SKM-1 (cell line): ENCODE results near the gene WNK2.

Source experiments
- DNase-seq: peaks from one replicate; lab custom pipeline; 2025; ENCODE audit not compliant: unreplicated experiment; lab: John Stamatoyannopoulos, UW

Gene WNK2

GRCh38 chr9:93184432-93185265, 710 bp downstream of the WNK2 start:
- DNase-seq, result no peak

DNA sequence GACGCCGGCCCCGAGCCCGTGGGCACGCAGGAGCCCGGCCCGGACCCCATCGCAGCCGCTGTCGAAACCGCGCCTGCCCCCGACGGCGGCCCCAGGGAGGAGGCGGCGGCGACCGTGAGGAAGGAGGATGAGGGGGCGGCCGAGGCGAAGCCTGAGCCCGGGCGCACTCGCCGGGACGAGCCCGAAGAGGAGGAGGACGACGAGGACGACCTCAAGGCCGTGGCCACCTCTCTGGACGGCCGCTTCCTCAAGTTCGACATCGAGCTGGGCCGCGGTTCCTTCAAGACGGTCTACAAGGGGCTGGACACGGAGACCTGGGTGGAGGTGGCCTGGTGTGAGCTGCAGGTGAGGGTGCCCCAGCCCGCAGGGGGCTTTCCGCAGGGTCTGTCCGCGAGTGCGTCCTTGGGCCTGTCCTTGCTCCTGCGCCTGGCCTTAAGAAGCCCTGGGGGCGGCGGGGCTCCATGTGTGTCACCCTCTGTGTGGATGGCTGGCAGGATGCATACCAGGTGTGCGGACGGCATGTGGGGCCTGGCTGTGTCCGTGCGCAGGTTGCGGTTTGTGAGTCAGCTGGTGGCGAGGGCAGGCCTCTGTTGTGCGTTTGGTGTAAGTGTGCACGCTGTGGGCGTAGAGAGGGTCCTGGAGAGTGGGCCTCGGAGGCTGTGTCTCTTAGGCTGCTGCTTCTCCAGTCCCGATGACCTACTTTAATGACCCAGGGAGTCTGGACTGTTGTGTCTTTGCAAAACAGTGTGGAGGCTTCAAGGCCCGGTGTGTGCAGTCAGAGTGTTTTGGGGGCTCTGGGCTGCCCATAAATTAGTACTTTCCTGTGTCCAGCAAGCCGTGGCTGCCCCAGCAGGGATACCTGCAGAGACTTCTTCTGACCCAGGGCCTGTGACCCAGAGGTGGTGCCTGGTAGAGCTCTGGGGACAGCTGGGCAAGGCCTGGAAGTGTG, 1.6 kb downstream of the WNK2 start:
- DNase-seq, result no peak

DNA sequence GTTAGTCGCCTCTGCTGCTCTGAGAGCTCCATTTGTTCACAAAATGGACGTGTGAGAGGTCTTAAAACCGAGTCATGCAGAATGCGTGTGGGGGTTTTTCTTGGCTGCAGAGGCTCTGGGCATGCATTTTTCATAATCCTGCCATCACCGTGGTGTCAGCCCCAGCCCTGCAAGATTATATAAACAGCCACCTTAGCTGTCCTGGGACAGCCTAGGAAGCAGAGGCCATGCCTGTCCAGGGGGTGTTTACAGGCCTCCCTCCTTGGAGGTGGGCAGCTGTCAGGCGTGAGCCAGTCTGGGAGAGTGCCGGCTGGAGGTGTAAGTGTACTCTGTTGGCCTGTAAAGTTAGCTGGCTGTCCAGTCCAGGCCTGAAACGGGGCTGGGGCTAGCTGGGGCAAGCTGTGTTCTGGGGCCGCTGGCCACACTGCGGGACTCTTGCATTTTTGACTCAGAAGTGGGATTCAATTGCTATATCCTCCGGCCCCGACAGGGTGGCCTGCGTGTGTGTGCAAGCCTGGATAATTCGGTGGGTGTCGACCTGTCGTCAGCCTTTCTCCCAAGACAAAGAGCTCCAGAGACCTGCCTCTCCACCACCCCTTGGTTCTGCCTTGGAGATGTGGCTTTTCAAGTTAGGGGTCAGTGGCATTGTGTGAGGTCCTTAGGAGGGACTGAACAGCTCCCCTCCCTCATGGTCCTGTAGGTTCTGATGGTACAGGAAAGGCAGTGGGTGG, 2.4 kb downstream of the WNK2 start:
- DNase-seq, result no peak

DNA sequence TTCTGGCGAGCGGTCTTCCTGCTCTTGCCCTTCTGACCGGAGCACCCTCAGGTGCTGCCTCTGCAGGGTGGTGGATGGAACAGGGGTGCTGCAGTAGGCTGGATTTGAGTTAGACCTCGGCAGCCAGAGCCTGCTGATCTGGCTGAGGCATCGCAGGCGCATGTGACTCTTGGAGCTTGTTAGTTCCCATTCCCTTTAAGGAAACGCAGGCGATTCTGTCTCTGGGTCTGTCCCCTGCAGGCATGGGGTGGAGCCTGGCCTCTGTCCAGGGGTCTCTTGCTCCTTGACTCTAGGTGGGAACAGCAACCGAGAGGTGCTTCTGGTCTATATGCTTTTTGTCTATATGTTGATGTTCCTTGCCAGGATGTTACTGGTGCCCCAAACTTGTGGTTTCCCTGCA, 3.1 kb downstream of the WNK2 start:
- no peak for DNase-seq

- no peak for DNase-seq
Observed at GRCh38 chr9:93187574-93187973, 3.6 kb downstream of the WNK2 start.

DNA sequence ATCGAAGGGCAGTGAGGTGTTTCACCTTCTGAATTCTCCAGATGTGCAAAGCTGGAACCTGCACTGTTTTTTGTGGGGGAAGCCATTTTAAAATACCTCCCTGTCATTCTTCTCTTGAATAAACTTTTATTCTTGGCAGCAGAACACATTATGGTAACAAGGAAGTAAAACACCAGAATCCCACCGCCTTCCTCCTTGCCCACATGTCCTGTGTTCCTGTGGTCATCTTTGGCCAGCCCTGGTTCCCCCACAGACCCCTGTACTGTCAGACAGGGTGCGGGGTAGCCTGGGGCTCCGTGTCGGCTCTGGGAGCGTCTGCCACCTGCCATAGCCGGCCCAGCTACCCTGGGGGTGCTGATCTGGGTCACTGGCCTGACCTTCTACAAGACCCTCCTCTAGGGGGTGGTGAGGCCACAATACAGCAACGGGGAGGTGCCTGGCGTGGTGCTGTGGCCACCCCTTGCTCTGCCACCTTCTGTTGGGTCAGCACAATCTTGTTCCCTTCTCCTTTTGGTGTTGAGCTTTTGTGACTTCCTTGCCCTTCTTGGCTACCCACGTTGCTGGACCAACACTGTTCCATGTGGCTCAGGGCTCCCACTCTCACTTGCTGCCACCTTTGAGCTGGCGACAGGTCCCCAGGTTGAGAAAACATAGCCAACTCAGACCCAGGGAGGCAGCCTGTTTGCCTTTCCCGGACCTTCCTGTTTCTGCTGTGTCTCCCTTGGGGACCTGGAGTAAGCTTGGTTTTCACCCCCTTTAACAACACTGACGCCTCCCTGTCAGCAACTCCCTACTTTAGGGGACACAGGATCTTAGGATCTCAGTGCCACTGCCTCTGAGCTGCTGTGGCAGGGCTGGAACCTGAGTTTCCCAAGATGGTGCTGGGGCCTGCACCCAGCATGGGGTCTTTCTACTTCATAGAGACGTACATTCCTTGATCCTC, 4.8 kb downstream of the WNK2 start:
- DNase-seq, result no peak

DNA sequence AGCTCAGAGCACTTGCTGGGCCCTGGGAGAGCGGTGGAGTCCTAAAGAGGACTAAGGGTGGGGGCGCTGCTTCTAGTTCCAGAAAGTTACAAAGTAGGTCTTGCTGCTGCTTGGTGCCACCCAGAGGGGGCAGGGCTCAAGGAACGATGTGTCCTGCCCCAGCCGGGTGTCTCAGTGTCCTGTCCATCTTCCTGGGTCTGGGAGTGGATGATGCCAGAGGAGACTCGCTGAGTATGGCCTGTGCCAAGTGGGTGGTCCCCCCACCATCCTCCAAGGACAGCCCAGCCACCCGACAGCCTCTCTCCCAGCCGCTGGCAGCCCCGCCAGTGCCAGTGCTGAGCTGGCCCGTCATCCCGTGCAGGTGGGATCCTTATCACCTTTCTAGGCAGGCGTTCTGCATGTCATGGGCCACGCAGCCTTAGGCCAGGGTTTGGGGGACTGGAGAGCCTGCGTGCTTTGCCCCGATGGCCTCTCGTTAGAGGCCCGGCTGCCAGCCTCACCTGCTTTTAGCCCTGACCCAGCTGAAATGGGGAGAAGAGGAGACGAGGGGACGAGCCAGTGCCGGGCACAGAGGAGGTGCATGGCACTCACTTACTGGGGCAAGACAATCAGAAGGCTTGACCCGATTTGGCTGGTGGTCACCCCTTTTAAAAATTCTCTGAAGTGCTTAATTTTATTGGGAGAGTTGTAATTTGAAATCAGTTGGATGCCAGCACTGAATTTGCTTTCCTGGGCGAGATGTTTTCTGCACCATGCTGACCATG, 5.6 kb downstream of the WNK2 start:
- no peak for DNase-seq

DNA sequence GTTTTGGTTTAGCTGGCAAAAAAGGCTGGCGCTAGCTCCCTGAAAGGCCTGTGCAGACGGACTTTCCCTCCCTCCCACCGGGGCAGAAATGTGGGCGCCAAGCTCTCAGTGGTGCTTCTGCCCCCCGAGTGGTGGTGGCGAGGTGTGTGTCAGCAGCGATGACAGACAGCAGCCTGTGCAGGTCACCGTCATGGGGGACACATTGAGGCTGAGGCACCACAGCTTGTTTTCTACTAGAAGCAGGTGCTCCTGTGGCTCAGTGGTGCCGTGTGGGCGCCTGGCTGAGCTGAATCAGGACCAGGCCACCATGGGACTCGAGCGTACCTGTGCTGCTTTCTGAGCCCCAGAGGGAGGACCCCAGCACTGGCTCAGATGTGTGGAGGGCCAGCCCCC, 6.2 kb downstream of the WNK2 start:
- DNase-seq, result no peak

DNA sequence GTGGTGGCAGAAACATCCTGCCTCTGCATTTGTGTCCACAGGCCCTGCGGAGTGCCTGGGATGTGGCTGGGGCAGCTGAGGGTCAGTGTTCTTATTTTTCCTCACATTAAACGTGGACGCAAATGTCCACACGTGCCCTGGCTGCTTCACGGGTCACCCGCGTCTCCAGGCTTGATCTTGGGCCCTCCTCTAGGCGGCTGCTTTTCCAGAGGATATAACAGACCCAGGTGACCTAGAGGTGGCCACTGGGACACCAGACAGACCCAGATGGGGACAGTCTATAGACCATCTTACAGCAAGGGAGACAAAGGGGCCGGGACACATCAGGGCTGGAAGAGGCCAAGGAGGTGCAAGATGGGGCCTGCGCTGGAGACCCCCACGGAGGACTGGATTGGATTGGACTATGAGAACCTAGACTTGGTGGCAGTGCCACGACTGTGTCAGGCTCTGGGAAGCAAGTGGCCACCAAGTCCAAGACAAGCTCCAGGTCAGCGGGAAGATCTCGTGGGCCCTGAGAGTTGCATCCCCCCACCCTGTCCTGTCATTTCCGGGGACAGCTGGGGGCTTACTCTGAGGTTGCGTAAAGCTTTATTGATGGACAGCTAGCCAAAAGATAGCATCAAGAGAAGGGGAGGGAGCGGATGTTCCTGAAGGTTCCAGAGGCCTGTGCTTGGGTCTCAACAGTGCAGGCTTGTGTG, 6.9 kb downstream of the WNK2 start:
- no peak for DNase-seq

DNA sequence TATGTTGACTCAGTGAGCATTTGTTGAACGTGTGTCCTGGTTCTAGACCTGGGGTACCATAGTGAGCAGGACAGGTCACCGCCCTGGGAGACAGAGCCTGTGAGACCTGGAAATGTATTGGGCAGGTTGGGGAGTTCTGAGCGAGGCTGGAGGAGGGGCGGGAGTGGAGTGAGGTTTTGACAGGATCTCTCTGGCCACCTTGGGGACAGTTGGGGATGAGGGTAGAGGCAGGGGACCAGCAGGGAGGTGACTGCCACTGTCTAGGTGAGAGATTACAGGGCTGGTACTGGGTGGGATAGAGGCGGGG, 7.4 kb downstream of the WNK2 start:
- no peak for DNase-seq

GRCh38 chr9:93192721-93193387, 8.9 kb downstream of the WNK2 start:
- no peak for DNase-seq

DNA sequence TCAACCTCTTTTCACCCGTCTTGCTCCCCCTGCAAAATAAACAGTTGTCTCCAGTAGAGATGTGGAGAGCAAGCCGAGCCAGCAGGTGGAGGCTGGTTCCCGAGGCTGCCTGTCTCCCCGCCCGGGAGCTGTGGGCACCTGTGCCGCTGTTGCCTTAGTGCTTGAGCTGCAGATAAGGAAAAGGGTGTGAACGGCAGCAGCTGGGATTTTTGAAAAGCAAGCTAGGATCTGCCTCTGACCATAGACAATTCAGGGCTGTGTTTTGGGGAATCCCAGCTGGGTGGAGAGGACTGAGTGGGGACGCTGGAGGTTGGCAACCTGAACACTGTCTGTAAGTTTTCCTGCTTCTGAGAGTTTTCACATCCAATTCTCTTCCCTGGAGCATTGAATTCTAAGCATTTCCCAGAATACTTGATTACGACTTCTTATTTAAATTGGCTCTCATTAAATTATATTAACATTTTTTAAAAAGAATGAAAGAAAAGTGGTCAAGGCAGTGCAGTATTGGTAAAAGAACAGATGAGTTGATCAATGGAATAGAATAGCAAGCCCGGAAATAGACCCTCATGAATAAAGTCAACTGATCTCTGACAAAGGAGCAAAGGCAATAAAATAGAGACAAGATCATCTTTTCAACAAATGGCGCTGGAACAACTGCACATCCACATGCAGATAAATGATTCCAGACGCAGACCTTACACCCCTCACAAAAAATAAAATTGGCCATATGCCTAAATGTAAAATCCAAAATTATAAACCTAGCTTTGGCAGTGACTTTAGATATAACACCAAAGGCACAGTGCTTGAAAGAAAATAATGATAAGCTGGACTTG, 9.7 kb downstream of the WNK2 start:
- no peak for DNase-seq

GRCh38 chr9:93194221-93194625, 10.3 kb downstream of the WNK2 start:
- no peak for DNase-seq

GRCh38 chr9:93194641-93195040, 10.7 kb downstream of the WNK2 start:
- no peak for DNase-seq

- DNase-seq, result no peak
Observed at GRCh38 chr9:93196096-93197055, 12.4 kb downstream of the WNK2 start.

DNA sequence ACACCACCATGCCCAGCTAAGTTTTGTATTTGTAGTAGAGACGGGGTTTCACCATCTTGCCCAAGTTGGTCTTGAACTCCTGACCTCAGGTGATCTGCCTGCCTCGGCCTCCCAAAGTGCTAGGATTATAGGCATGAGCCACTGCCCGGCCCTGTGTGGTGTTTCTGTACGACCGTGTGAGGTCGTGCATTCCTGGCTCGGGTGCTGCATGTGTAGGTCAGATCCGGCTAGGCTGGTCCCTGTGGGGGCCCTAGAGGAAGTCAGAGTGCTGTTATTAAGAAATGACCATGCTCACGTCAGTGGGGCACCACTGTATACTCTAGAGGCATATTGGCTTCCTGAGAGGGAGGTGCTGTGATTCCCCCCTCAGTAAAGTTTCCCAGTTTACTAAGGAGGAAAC, 13.7 kb downstream of the WNK2 start:
- no peak for DNase-seq
